Thyroid gland (tissue), 4 donors: Measurements from ENCODE around the gene OCA2.

Source experiments
- POLR2A ChIP-seq, 2 donors: fragments of 450-650 bp; IDR thresholded peaks; one replicate each; pipeline ENCODE4 v1.6.1; 2017; ENCODE audit warnings: antibody characterized with exemption in 2 of 2, mild to moderate bottlenecking in 2 of 2, moderate library complexity in 1 of 2
- TF ChIP-seq, protein P1 (sequence below), 6 experiments: fragments of 200-600 bp in 3 of 6; fragments of 450-650 bp in 3 of 6; sonication (generic) in 3 of 6; IDR thresholded peaks; one replicate each; pipeline ENCODE4 v1.5.1; 2016 to 2019; ENCODE audit warnings: antibody characterized with exemption in 6 of 6, mild to moderate bottlenecking in 2 of 6, inconsistent platforms in 1 of 6, moderate library complexity in 1 of 6

GRCh38 chr15:27873039-27873438 lies 226.1 kb downstream of the OCA2 start:
- TF ChIP-seq, protein P1, sequence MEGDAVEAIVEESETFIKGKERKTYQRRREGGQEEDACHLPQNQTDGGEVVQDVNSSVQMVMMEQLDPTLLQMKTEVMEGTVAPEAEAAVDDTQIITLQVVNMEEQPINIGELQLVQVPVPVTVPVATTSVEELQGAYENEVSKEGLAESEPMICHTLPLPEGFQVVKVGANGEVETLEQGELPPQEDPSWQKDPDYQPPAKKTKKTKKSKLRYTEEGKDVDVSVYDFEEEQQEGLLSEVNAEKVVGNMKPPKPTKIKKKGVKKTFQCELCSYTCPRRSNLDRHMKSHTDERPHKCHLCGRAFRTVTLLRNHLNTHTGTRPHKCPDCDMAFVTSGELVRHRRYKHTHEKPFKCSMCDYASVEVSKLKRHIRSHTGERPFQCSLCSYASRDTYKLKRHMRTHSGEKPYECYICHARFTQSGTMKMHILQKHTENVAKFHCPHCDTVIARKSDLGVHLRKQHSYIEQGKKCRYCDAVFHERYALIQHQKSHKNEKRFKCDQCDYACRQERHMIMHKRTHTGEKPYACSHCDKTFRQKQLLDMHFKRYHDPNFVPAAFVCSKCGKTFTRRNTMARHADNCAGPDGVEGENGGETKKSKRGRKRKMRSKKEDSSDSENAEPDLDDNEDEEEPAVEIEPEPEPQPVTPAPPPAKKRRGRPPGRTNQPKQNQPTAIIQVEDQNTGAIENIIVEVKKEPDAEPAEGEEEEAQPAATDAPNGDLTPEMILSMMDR (IDR thresholded peaks at IDR 0.05), result no peak
- TF ChIP-seq POLR2A (IDR thresholded peaks at IDR 0.05), result no peak
